HG03521 (cell line): ENCODE data around the gene ELFN1.

Experiments used
- ATAC-seq: cut with Tn5 transposase; IDR thresholded peaks from one replicate; pipeline ENCODE4 v1.9.1; 2021; ENCODE audit warnings: mild to moderate bottlenecking, moderate library complexity; ENCODE audit not compliant: unreplicated experiment

The ELFN1 gene

GRCh38 chr7:1675036-1675671 lies 5.1 kb downstream of the ELFN1 start:
- ATAC-seq: no peak

DNA sequence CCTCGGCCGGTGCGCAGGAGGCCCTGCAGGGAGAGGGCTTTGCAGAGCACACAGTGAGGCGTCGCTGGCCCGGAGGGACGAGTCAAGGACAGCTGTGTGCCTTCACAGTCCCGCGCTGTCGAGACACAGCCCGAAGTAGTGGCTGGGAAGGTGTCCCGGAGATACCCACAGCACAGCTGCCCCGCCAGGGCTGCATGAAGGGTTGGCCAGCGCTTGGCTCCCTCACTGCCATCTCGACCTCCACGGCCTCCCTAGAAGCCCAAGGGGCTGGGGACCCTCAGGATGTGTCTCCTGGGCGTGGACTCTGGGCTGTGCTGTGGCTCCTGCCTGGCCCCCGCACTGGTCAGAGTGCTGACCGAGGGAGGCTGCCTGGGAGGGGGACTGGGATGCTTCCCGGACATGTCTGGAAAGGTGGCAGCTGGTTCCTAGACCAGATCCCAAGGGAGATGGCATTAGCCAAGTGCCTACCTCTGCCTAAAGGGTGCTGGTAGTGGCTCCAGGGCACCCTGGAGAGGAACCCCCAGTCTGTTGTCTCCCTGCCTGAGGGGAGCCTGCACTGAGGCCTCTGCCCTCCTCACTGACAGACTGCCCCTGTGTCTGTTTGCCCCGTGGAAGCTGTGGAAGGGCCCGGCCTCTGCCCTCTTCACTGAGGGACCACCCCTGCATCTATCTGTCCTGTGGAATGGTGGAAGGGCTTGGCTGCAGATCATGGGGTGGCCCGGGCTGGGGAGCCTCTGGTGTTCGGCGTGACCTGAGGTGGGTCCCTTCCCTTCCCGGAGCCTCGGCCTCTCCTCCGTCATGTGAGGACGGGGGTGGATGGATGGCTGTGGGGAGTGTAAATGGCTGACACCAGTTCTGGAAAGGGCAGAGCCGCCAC lies 5.8 kb downstream of the ELFN1 start:
- ATAC-seq: no peak

- no peak for ATAC-seq
Observed at GRCh38 chr7:1676550-1677078, 6.5 kb downstream of the ELFN1 start.

- no peak for ATAC-seq
Observed at GRCh38 chr7:1677206-1678080, 7.4 kb downstream of the ELFN1 start.

GRCh38 chr7:1678081-1678543 lies 8.0 kb downstream of the ELFN1 start:
- ATAC-seq: no peak

- ATAC-seq: no peak
Observed at GRCh38 chr7:1678571-1679325, 8.7 kb downstream of the ELFN1 start.

GRCh38 chr7:1679326-1679965 lies 9.4 kb downstream of the ELFN1 start:
- no peak for ATAC-seq

GRCh38 chr7:1679966-1680730 lies 10.1 kb downstream of the ELFN1 start:
- no peak for ATAC-seq

DNA sequence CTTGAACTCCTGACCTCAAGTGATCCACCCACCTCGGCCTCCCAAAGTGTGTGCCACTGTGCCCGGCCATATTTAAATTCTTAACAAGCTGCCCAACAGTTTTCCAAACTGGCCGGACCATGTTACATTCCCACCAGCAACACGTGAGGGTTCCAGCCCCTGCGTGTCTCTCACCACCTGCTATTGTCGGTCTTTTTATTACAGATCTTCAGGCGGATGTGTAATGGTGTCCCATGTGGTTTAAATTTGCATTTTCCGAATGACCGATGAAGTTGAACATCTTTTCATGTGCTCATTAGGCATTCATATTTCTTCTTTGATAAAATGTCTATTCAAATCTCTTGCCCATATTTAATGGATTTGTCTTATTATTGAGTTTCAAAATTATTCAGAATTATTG lies 11.5 kb downstream of the ELFN1 start:
- ATAC-seq: no peak

DNA sequence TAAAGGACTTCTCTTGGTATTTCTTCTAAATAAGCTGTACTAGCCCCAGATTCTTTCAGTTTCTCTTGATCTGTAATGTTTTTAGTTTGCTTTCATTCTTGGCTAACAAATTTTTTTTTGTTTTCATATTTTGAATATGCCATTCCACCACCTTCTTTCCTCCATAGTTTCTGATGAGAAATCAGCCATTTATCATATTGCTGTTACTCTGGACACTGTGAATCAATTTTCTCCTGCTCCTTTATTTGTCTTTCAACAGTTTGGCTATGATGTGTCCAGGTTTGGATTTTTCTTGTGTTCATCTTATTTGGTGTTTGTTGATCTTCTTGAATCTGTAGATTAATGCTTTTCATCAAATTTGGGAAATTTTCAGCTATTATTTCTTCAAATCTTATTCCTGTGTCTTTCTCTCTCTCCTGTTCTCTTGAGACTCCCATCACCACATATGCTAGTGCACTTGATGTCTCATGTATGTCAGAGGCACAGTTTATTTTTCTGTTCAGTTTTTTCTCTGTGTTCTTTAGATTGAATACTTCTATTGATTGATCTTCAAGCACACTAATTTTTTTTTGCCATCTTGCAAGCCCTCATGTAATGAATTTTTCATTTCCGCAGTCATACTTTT lies 15.0 kb downstream of the ELFN1 start:
- no peak for ATAC-seq

DNA sequence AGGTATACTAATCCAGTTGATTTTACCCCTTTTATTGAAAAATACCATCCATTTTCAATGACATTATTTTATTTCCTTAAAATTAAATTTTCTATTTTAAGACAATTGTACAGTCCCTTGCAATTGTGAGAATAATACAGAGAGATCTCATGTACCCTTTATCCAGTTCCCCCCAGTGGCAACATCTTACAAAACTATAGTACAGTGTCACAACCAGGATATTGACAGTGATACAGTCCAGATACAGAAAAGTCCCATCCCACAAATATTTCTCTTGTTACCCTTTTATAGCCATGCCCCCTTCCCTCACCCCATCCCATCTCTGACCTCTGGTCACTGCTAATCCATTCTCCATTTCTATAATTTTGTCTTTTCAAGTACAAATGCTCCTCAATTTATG lies 18.5 kb downstream of the ELFN1 start:
- ATAC-seq: no peak

- no peak for ATAC-seq
Observed at GRCh38 chr7:1689311-1689710, 19.2 kb downstream of the ELFN1 start.

DNA sequence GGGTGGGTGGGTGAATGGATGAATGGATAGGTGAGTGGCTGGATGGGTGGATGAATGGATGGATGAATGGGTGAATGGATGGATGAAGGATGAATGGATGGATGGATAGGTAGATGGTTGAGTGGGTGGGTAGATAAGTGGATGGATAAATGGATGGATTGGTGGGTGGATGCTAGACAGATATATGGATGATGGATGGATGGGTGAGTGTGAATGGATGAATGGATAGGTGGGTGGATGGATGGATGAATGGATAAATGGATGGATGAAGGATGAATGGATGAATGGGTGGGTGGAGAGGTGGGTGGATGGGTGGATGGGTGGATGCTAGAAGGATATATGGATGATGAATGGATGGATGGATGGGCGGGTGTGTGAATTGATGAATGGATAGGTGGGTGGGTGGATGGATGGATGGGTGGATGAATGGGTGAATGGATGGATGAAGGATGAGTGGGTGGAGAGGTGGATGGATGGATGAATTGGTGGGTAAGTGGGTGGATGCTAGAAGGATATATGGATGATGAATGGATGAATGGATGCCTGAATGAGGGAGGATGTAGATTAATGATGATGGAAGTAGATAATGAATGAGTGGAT lies 20.4 kb downstream of the ELFN1 start:
- no peak for ATAC-seq

DNA sequence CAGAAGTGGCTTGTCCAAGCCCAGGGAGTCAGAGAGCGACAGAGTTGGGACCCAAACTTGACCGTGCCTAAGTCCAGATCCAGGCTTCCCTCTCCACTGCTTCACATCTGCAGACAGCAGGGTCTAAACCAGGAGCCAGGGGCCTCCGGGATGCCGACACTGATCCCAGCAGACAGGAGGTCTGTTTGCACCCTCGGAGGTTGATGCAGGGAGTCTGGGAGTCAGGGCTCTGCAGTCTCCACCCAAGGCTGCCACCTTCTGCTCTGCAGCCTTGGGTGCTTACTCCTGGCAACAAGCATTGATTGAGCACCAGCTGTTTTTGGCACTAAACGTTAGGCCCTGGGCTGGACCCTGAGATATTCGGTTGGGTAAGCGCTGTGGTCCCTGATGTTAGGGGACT lies 21.0 kb downstream of the ELFN1 start:
- ATAC-seq: no peak

GRCh38 chr7:1691601-1692514 lies 21.8 kb downstream of the ELFN1 start:
- ATAC-seq: no peak

- no peak for ATAC-seq
Observed at GRCh38 chr7:1692515-1693418, 22.7 kb downstream of the ELFN1 start.
